ENCODE data around the gene FAM110D.

FAM110D gene

DNA sequence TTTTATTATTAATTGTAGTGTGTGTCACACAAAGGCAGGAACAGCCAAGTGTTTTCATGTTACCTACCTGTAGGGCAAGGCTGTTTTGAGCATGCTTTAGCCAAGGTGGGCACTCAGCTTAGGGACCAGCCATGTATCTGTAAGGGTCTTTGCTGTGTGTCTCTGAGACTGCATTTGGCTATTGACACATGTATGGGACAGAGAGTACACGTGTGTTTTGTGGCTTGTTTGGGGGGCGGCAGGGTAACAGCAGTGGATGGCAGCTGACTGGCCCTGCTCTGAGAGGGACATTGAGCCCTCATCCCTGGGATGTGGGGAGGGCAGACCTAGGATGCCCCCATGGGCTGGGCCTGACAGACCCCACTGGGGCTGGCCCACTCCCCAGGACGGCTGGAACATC lies 38.4 kb downstream of the FAM110D start:
- Histone ChIP-seq H3K27me3 (ENCODE audit: insufficient read depth, low read length) (no peaks in the 10 kb centered on the region), H3K4me1 (ENCODE audit: control insufficient read depth, insufficient read depth, low read length, unreplicated experiment) (no peaks in the 10 kb centered on the region), H3K4me3 (ENCODE audit: low read depth, low read length) (no peak overlapping the region), H2AFZ (ENCODE audit: low read length, unreplicated experiment) (no peak overlapping the region), H3K27ac (ENCODE audit: low read depth, low read length) (no peak overlapping the region), H3K79me2 (ENCODE audit: control insufficient read depth, insufficient read depth, low read length, unreplicated experiment) (no peaks in the 10 kb centered on the region), H3K36me3 (ENCODE audit: insufficient read depth, low read length) (no peaks in the 10 kb centered on the region)

DNA sequence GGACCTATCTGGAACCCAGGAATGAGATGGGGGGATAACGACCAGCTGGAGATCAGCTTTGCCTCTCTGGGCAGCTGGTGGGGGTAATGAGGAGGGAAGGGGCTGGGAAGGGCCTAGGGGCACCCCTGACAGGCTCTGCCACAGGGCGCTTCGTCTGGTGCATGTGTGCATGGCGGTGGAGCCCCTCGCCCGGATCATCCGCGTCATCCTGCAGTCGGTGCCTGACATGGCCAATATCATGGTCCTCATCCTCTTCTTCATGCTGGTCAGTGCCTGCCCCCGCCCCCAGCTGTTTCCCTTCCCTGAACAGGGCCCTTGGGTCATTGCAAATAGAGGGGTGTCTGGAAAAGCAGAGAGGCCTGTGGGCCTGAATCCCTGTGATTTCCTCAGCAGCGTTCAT lies 38.9 kb downstream of the FAM110D start:
- H3K36me3 ChIP-seq (ENCODE audit: insufficient read depth, low read length): no peaks in the 10 kb centered on the region
- no peak overlapping the region for H3K27ac ChIP-seq (ENCODE audit: low read depth, low read length)
- H3K27me3 ChIP-seq (ENCODE audit: insufficient read depth, low read length): 0 out of 2 replicates have a peak, but pooled peaks cover 5% of the 10 kb centered on the region
- no peak overlapping the region for H2AFZ ChIP-seq (ENCODE audit: low read length, unreplicated experiment)
- H3K4me1 ChIP-seq (ENCODE audit: control insufficient read depth, insufficient read depth, low read length, unreplicated experiment): no peaks in the 10 kb centered on the region
- no peak overlapping the region for H3K4me3 ChIP-seq (ENCODE audit: low read depth, low read length)
- no peaks in the 10 kb centered on the region for H3K79me2 ChIP-seq (ENCODE audit: control insufficient read depth, insufficient read depth, low read length, unreplicated experiment)

DNA sequence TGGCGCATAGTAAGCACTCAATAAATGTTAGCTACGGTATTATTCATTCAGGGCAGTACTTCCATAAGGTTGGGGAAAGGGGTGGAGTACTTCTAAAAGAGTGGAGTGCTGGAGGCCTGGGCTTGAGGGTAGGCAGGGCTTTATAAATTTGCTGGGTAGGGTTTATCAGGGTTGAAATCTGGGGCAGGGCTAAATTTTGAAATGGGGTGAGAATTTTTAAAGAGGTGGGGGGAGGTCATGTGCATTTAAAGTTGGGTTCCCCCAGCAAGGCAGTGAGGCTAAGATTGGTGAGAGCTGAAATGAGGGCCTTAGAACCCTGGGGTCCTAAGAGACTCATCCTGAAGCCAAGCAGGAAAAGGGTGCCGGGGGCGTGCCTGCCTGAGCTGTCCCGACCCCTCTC lies 41.5 kb downstream of the FAM110D start:
- Histone ChIP-seq H3K4me3 (ENCODE audit: low read depth, low read length) (no peak overlapping the region), H2AFZ (ENCODE audit: low read length, unreplicated experiment) (no peak overlapping the region)

DNA sequence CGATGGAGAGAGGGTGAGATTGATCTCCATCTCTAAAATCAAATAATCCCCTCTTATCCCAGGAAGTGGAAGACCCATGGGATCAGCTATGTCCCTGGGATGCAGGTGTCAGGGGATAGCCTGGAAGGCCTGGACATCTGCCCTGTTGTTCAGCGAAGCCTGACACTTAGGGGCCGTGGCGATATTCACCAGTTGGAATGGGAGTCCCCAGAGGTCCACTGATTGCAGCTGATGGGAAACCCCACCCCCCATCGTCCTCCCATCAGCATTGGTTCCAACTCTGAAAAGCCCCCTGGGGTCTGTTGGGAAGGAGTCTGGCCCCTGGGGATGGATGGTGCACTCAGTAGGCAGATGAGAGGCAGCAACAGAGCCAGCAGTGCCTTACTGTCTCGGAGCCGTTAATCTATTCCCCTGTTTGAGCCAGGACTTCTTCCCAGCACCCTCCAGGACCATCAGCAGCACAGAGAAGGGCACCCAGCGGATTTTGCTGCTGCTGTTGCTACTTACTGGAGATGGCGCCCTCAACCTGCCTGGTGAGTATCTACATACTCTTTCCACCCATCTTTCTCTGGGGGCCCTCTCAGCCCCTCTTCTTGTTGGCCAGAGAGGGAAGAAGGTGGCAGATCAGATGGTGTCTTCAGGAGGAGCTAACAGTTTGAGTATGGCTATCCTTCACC lies 44.9 kb downstream of the FAM110D start:
- H3K27me3 ChIP-seq (ENCODE audit: insufficient read depth, low read length): peaks cover 17% of the 10 kb centered on the region
- no peak overlapping the region for H2AFZ ChIP-seq (ENCODE audit: low read length, unreplicated experiment)
- H3K27ac ChIP-seq (ENCODE audit: low read depth, low read length): no peak overlapping the region
- no peaks in the 10 kb centered on the region for H3K36me3 ChIP-seq (ENCODE audit: insufficient read depth, low read length)
- H3K79me2 ChIP-seq (ENCODE audit: control insufficient read depth, insufficient read depth, low read length, unreplicated experiment): no peaks in the 10 kb centered on the region
- no peak overlapping the region for H3K4me3 ChIP-seq (ENCODE audit: low read depth, low read length)
- no peaks in the 10 kb centered on the region for H3K4me1 ChIP-seq (ENCODE audit: control insufficient read depth, insufficient read depth, low read length, unreplicated experiment)

More for the DNA sequence above, 41.5 kb downstream of the FAM110D start:
- Histone ChIP-seq H3K4me1 (ENCODE audit: control insufficient read depth, insufficient read depth, low read length, unreplicated experiment) (no peaks in the 10 kb centered on the region), H3K27me3 (ENCODE audit: insufficient read depth, low read length) (peaks cover 17% of the 10 kb centered on the region), H3K36me3 (ENCODE audit: insufficient read depth, low read length) (no peaks in the 10 kb centered on the region), H3K27ac (ENCODE audit: low read depth, low read length) (no peak overlapping the region), H3K79me2 (ENCODE audit: control insufficient read depth, insufficient read depth, low read length, unreplicated experiment) (no peaks in the 10 kb centered on the region)

DNA sequence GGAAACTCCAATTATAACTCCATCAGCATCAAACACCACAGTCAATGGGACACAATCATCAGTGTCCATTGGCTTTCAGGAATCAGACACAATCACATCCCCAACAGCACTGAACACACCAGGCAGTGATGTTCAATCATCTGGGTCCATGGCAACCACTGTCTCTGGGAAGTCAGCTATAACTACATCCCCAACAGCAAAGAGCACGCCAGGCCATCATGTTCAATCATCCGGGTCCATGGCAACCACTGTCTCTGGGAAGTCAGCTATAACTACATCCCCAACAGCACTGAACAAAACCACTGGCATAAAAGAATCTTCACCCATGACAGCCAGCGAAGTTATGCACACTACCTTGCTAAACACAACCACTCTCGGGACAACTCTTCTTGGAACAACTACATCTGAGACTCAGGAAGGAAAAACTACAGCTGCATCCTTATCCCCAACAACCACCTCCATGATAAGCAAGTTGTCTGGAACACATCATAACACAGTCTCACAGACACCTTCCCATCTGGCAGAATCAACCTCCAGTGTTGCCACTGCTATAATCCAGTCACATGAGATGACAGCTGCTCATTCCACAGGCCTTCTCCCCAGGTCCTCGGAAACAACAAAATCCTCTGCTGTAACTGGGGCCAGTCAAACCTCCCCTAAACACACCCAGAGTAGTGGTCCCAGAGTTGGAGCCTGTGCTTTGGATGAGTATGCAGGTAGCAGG lies 51.4 kb downstream of the FAM110D start:
- Histone ChIP-seq H2AFZ (ENCODE audit: low read length, unreplicated experiment) (no peak overlapping the region), H3K36me3 (ENCODE audit: insufficient read depth, low read length) (no peaks in the 10 kb centered on the region), H3K27me3 (ENCODE audit: insufficient read depth, low read length) (peaks cover 12% of the 10 kb centered on the region), H3K4me3 (ENCODE audit: low read depth, low read length) (no peak overlapping the region), H3K4me1 (ENCODE audit: control insufficient read depth, insufficient read depth, low read length, unreplicated experiment) (no peaks in the 10 kb centered on the region), H3K27ac (ENCODE audit: low read depth, low read length) (no peak overlapping the region), H3K79me2 (ENCODE audit: control insufficient read depth, insufficient read depth, low read length, unreplicated experiment) (no peaks in the 10 kb centered on the region)

DNA sequence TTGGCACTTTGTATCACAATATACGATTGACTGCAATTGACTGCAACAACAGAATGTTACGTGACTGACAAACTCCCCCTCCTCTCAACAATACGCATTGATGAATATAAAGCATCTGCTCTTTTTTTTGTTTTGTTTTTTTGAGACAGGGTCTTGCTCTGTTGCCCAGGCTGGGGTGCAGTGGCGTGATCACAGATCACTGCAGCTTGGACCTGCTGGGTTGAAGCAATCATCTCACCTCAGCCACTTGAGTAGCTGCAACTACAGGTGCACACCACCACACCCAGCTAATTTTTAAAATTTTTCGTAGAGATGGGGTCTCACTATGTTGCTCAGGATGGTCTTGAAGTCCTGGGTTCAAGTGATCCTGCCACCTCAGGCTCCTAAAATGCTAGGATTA lies 53.8 kb downstream of the FAM110D start:
- H3K4me1 ChIP-seq (ENCODE audit: control insufficient read depth, insufficient read depth, low read length, unreplicated experiment): no peaks in the 10 kb centered on the region
- no peak overlapping the region for H2AFZ ChIP-seq (ENCODE audit: low read length, unreplicated experiment)
- peaks cover 15% of the 10 kb centered on the region for H3K27me3 ChIP-seq (ENCODE audit: insufficient read depth, low read length)
- H3K4me3 ChIP-seq (ENCODE audit: low read depth, low read length): no peak overlapping the region
- no peaks in the 10 kb centered on the region for H3K36me3 ChIP-seq (ENCODE audit: insufficient read depth, low read length)
- H3K79me2 ChIP-seq (ENCODE audit: control insufficient read depth, insufficient read depth, low read length, unreplicated experiment): no peaks in the 10 kb centered on the region
- H3K27ac ChIP-seq (ENCODE audit: low read depth, low read length): no peak overlapping the region

DNA sequence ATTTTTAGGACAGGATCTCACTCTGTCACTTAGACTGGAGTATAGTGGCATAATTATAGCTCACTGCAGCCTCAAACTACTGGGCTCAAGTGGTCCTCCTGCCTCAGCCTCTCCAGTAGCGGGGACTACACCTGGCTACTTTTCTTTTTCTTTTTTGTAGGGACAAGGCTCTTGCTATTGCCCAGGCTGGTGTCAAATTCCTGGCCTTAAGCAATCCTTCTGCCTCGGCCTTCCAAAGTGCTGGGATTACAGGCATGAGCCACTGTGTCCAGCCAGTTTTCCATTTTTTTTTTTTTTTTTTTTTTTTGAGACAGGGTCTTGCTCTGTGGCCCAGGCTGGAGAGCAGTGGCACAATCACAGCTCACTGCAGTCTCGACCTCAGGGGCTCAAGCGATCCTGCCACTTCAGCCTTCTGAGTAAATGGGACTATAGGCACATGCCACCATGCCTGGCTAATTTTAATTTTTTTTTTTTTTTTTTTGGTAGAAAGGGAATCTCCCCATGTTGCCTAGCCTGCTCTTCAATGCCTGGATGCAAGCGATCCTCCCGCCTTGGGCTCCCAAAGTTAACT lies 54.5 kb downstream of the FAM110D start:
- H3K4me1 ChIP-seq (ENCODE audit: control insufficient read depth, insufficient read depth, low read length, unreplicated experiment): no peaks in the 10 kb centered on the region
- peaks cover 15% of the 10 kb centered on the region; the same call in 1 of the 2 replicates for H3K27me3 ChIP-seq (ENCODE audit: insufficient read depth, low read length)
- no peak overlapping the region for H3K27ac ChIP-seq (ENCODE audit: low read depth, low read length)
- H3K36me3 ChIP-seq (ENCODE audit: insufficient read depth, low read length): no peaks in the 10 kb centered on the region
- no peak overlapping the region for H3K4me3 ChIP-seq (ENCODE audit: low read depth, low read length)
- no peaks in the 10 kb centered on the region for H3K79me2 ChIP-seq (ENCODE audit: control insufficient read depth, insufficient read depth, low read length, unreplicated experiment)
- no peak overlapping the region for H2AFZ ChIP-seq (ENCODE audit: low read length, unreplicated experiment)
